Progenitor cell of endocrine pancreas (in vitro differentiated cells): ENCODE measurements around the gene RFX2. TPM values are rescaled to one million over a fixed set of nuclear protein-coding genes. Genes with fewer than 3 reads are reported as not detected.

ENCODE experiments used
- DNase-seq: peaks from one replicate; pipeline ENCODE4 v3.0.0; 2021; ENCODE audit warnings: low spot score; ENCODE audit not compliant: unreplicated experiment
- H3K27ac Mint-ChIP-seq: 2 replicates; pipeline ENCODE4 v1.8.0; 2021; ENCODE audit warnings: mild to moderate bottlenecking, moderate library complexity, mixed read lengths
- H3K27me3 Mint-ChIP-seq: 2 replicates; pipeline ENCODE4 v1.8.0; 2021; ENCODE audit warnings: mixed read lengths
- H3K36me3 Mint-ChIP-seq: 2 replicates; pipeline ENCODE4 v1.8.0; 2022; ENCODE audit warnings: mixed read lengths; ENCODE audit not compliant: insufficient read depth
- H3K4me1 Mint-ChIP-seq: 2 replicates; pipeline ENCODE4 v1.8.0; 2021; ENCODE audit warnings: low read depth, mixed read lengths
- H3K4me3 Mint-ChIP-seq: 2 replicates; pipeline ENCODE4 v1.8.0; 2021; ENCODE audit warnings: low read depth, mild to moderate bottlenecking, moderate library complexity, mixed read lengths
- H3K9me3 Mint-ChIP-seq: 2 replicates; pipeline ENCODE4 v1.8.0; 2021; ENCODE audit warnings: low read depth, mixed read lengths
- total RNA-seq: library from RNA; stranded (reverse); gene quantifications from 2 replicates; pipeline ENCODE4 v1.2.1, GENCODE V29; 2021
- TF ChIP-seq, protein P1 (sequence below): fragments of 200-600 bp; sonication (generic); IDR thresholded peaks from one replicate; pipeline ENCODE4 v1.5.0; 2021; ENCODE audit warnings: antibody characterized with exemption, mild to moderate bottlenecking; ENCODE audit not compliant: unreplicated experiment

RFX2 gene
- total RNA-seq, 1 donor from 2014 or later, result 24.2 TPM

DNA sequence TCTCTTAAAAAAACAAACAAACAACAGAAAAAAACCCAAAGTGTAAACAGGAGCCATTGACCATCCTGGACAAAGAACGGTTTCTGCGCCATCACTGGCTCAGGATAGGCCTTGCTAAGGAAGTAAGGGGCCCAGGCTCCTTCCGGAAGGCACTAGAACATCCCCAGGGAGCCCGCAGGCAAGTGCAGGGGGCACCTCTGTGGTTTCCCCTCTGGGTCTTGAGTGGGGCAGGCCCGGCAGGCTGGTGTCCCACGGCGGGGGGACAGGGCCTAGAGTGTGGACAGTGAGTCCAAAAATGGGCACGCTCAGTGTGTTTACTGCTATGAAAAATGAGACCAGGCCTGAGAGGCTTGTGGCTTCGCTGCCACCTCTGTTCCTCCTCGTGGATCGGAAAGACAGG, 117.5 kb downstream of the RFX2 start:
- Mint-ChIP-seq H3K27ac (no peak overlapping the region), H3K36me3 (peaks cover 6% of the 10 kb centered on the region), H3K9me3 (no peaks in the 10 kb centered on the region)

DNA sequence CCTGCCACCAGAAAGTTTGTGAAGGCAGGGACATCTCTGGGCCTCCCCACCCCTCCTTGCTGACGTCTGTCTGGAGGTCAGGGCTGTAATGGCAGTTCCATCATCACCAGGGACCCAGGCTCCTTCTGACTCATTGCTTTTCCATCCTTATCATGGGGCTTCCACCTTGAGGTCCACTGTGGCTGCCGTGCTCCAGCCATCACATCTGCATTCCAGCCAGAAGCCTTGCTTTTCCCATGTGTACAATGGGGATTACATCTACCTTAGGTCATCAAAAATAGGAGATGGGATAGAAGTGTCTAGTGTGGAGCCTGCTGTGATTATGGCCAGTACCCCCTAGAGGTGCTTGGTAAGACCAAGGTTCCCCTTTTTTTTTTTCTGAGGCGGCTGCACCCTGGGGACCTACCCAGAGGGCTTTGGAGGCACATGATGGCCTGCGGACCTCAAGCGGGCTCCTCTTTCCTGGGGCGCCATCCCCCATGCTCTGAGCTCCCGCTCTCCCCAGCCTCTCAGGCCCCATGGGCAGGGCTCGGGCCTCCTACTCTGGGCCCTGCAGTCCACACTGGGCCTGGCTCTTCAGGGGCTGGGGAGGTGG, 119.0 kb downstream of the RFX2 start:
- TF ChIP-seq, protein P1, sequence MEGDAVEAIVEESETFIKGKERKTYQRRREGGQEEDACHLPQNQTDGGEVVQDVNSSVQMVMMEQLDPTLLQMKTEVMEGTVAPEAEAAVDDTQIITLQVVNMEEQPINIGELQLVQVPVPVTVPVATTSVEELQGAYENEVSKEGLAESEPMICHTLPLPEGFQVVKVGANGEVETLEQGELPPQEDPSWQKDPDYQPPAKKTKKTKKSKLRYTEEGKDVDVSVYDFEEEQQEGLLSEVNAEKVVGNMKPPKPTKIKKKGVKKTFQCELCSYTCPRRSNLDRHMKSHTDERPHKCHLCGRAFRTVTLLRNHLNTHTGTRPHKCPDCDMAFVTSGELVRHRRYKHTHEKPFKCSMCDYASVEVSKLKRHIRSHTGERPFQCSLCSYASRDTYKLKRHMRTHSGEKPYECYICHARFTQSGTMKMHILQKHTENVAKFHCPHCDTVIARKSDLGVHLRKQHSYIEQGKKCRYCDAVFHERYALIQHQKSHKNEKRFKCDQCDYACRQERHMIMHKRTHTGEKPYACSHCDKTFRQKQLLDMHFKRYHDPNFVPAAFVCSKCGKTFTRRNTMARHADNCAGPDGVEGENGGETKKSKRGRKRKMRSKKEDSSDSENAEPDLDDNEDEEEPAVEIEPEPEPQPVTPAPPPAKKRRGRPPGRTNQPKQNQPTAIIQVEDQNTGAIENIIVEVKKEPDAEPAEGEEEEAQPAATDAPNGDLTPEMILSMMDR, result no peak
- peaks cover 14% of the 10 kb centered on the region for H3K4me1 Mint-ChIP-seq
- no peak overlapping the region for H3K27ac Mint-ChIP-seq
- H3K9me3 Mint-ChIP-seq, result no peaks in the 10 kb centered on the region
- no peaks in the 10 kb centered on the region for H3K27me3 Mint-ChIP-seq
- peaks cover 4% of the 10 kb centered on the region for H3K36me3 Mint-ChIP-seq
- H3K4me3 Mint-ChIP-seq, result no peak overlapping the region
- DNase-seq, result no peak

More for the DNA sequence above, 117.5 kb downstream of the RFX2 start:
- Mint-ChIP-seq H3K4me3 (no peak overlapping the region), H3K4me1 (peaks cover 6% of the 10 kb centered on the region), H3K27me3 (no peaks in the 10 kb centered on the region)
- TF ChIP-seq, protein P1, result no peak
- DNase-seq, result no peak

- H3K36me3 Mint-ChIP-seq, result peaks cover 4% of the 10 kb centered on the region
- peak overlapping the region; percentile 81 for H3K27ac Mint-ChIP-seq
- no peak for DNase-seq
- H3K4me3 Mint-ChIP-seq, result no peak overlapping the region
- TF ChIP-seq, protein P1, result no peak
- no peaks in the 10 kb centered on the region for H3K9me3 Mint-ChIP-seq
- no peaks in the 10 kb centered on the region for H3K27me3 Mint-ChIP-seq
- peaks cover 15% of the 10 kb centered on the region for H3K4me1 Mint-ChIP-seq
Measured at GRCh38 chr19:5990289-5990797, 120.0 kb downstream of the RFX2 start.

DNA sequence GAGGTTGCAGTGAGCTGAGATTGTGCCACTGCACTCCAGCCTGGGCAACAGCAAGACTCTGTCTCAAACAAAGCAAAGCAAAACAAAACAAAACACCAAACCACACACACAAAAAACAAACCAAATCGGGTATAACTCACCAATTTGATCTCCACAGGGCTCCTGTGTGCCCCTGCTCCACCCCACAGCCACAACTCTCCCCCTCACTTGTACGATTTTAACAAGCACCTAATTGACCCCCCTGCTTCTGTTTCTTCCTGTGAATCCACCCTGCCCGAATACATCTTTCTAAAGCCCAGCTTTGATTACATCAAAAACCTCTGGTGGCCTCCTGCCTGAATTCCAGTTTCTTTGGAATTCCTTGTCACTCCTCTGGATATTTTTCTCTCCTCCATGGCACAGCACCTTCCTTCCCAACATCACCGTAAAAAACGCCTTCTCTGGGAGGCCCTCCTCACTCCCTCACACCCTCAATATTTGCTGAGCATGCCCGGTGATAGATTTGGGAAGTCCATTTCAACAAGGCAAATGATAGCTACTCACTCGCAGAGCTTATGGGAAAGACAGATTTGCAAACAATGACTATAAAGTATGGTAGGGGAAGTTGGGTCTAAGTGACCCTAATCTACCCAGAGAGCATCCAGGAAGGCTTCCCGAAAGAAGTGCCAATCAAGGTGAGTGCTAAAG, 120.8 kb downstream of the RFX2 start:
- Mint-ChIP-seq H3K27me3 (no peaks in the 10 kb centered on the region), H3K9me3 (no peaks in the 10 kb centered on the region), H3K4me1 (peaks cover 17% of the 10 kb centered on the region), H3K36me3 (peaks cover 4% of the 10 kb centered on the region), H3K4me3 (no peak overlapping the region), H3K27ac (peak overlapping the region; percentile 19)
- no peak for DNase-seq
- TF ChIP-seq, protein P1, result no peak

GRCh38 chr19:5988517-5989387, 121.5 kb downstream of the RFX2 start:
- H3K27me3 Mint-ChIP-seq, result no peaks in the 10 kb centered on the region

More at GRCh38 chr19:5988517-5989387, 121.5 kb downstream of the RFX2 start:
- no peak overlapping the region for H3K27ac Mint-ChIP-seq
- no peak for DNase-seq
- no peak overlapping the region for H3K4me3 Mint-ChIP-seq
- no peaks in the 10 kb centered on the region for H3K9me3 Mint-ChIP-seq
- TF ChIP-seq, protein P1, result no peak
- peaks cover 2% of the 10 kb centered on the region for H3K36me3 Mint-ChIP-seq
- peaks cover 17% of the 10 kb centered on the region for H3K4me1 Mint-ChIP-seq
